GM13977 (cell line): ENCODE measurements around the gene VAPA.

Source experiments
- DNase-seq: peaks from one replicate; pipeline ENCODE4 v3.0.0; 2012; ENCODE audit warnings: low spot score
- in situ Hi-C: fragments of 300-500 bp; cut with MboI; formaldehyde crosslinking; loops from one replicate; pipeline ENCODE4 v1.12.0; 2022; ENCODE audit warnings: low sequenced_read_pairs, low pct_unique_long_range_greater_than_20kb, mixed read lengths, inconsistent platforms; ENCODE audit not compliant: unreplicated experiment
- TF ChIP-seq, protein P1 (sequence below): IDR thresholded peaks from 2 replicates; pipeline ENCODE4 v1.5.1; 2012; ENCODE audit warnings: mild to moderate bottlenecking, control low read depth; ENCODE audit not compliant: insufficient read depth; ENCODE audit errors: extremely low read depth, missing control alignments

VAPA gene

DNA sequence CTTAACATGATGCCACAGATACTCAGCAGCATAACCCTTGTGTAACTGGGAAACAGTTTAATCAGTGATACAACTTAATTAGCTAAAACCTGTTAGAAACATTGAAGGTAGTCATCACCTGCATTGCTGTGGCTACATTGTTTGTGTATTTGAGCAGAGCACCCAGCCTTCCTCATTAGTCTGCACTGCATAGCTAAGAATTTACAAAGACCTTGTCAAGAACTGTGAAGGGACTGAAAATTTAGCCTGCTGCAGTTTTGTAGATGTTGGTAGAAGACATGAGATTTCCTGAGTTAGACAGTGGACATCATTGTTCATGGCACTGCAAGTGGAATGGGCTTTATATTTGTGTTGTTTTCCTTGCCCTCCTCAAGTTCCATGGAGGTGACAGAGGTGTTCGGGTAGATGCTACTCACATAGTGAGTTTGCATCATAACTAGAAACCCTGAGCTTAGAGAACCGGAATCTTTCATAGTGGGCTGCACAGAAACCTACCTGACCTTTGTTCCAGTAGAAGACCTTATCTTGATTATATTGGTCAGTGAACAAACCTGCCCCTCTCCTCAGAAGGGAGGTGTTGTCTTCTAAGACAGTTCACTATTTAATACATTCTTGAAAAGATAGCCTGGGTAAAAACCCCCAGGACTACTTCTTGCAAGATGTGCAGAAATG, 12.5 kb downstream of the VAPA start:
- in situ Hi-C loops: no loop called here
- no peak for DNase-seq
- TF ChIP-seq, protein P1, sequence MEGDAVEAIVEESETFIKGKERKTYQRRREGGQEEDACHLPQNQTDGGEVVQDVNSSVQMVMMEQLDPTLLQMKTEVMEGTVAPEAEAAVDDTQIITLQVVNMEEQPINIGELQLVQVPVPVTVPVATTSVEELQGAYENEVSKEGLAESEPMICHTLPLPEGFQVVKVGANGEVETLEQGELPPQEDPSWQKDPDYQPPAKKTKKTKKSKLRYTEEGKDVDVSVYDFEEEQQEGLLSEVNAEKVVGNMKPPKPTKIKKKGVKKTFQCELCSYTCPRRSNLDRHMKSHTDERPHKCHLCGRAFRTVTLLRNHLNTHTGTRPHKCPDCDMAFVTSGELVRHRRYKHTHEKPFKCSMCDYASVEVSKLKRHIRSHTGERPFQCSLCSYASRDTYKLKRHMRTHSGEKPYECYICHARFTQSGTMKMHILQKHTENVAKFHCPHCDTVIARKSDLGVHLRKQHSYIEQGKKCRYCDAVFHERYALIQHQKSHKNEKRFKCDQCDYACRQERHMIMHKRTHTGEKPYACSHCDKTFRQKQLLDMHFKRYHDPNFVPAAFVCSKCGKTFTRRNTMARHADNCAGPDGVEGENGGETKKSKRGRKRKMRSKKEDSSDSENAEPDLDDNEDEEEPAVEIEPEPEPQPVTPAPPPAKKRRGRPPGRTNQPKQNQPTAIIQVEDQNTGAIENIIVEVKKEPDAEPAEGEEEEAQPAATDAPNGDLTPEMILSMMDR: no peak

DNA sequence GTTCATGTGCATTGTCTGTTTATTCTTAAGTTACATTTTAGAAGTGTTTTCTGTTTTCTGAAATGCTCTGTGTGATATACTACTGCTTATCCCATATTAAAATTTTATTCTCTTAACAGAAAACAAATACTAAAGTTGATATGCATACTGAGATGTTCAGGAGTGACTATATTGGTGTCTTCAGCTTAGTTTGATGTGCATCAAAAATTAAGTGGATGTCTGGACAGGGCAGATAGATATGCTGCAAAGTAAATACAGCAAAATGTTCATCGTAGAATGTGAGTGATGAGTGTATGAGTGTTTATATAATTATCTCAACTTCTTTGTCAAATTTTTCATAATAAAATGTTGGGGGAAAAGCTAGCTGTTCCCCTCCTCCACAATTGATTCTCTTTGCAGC, 13.2 kb downstream of the VAPA start:
- TF ChIP-seq, protein P1: no peak
- no peak for DNase-seq
- in situ Hi-C loops: no loop called here

DNA sequence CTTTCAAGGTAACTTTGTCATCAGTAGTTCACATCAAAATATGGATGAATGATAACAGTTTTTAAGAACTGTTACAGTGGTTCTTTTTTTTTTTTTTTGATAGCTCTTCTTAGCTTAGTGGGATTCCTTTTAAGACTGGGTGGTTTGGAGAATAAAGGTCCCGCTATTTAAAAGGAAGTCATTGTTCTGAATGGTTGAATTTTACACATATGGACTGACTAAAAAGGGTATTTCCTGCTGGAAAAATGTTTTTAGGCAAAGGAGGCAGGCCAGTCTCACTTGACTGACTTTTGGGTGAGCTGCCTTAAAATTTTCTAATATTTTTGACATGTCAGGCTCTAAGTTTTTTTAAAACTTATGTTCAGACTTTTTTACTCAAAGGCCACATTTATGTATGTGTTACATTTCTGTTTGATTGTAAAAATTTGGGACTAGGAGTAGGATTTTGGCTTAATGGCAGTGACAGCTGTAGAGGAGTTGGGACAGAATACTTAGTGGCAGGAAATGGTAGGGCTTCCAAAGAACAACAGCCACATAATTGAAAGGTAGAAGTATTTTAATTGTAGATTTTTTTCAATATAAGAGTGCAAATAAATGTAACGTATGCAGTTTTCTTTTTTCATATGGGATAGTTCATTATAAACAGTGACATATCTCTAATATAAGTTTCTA, 13.7 kb downstream of the VAPA start:
- in situ Hi-C loops: no loop called here

DNA sequence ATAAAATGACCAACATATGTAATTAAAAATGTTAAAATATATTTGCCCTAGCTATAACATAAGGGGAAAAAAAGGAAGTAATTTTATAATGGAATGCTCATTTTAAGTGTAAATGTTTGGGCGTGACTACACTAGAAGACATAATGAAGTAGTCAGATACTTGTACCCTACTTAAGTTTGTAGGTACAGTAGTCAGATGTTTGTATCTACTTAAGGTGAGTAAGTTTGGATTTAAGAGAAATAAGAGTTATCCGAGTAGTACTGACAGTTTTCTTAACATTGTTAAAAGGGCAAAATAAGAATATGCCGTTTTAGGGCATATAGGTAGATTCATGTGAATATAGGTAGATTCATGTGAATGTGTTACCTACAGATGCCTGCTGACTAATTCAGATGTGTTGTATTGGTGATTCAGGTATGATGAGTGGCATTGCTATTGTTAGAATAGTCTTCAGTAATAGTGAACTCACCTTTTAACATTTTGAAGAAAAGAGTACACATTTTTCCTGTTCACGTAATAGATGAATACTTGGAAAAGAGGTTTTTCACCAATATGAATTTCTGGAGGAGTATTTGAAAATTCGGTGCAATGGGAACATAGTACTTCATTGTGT, 14.9 kb downstream of the VAPA start:
- in situ Hi-C loops: no loop called here
- no peak for DNase-seq
- TF ChIP-seq, protein P1: no peak

More for the DNA sequence above, 13.7 kb downstream of the VAPA start:
- TF ChIP-seq, protein P1: no peak
- DNase-seq: no peak

DNA sequence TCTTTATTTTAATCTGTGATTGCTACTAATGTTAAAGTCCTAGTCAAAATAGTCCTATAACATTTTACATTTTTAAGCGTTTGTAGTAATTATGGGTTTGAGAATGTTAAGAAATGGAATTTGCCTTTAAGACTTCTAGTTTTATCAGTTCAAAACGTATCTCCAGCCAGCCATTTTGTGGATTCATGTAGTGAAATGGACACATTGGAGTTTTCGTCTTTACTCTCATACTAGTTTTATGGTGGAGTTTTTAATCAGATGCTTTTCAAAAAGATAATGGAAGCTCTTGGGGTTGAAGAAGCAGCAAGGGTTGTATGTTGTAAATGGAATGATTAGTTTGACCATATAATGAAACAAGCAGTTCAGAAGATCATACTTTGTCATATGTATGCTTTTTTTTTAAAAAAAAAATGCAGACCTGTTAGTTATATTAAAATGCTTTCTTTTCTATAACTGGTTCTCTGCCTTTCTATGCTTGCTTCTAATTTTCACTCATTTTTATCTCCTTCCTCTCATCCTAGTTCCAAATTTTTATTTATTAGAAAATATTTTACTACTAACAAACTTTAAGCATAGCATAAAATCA, 16.6 kb downstream of the VAPA start:
- in situ Hi-C loops: no loop called here

DNA sequence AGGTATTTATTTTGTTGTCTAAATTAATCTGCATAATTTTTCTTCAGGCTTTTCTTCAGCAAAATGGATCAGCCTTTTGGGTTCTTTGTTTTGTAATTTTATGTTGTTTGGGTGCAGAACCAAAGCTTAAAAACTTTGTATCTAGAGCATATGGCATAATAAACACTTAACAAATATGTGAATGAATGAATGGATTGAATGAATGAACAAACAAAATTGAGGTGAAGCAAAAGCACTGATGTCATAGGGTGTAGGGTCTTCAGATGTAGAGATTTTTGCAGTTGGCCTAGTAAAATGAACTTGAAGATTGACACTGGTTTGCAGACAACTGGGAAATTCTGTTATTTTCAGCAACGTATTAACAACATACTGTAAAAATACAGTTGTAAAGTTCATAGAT, 17.3 kb downstream of the VAPA start:
- no peak for DNase-seq
- TF ChIP-seq, protein P1: no peak
- in situ Hi-C loops: no loop called here

More for the DNA sequence above, 16.6 kb downstream of the VAPA start:
- TF ChIP-seq, protein P1: no peak
- DNase-seq: no peak
